SKM-1 (cell line): ENCODE data around the gene CRYBG3.

Source experiments
- DNase-seq: peaks from one replicate; lab custom pipeline; 2025; ENCODE audit not compliant: unreplicated experiment; lab: John Stamatoyannopoulos, UW

CRYBG3 gene

GRCh38 chr3:97835761-97836160, 13.9 kb downstream of the CRYBG3 start:
- no peak for DNase-seq

DNA sequence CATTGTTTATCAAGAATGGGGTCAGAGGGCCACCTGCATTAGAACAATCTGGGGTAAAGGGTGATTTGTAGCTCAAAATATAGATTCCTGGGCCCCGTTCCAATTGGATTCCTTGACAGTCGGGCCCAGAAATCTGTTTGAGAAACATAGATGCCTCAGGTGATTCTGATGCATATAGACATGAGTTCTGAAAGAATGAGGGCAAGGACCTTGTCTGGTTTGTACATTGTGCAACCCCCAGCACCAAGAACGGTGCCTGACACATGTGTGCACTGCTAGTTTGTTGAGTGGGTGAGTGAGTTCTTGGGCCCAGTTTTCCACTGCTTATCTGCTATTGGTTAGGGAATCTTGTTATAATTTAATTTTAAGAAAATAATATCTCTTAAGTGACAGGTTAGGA, 16.6 kb downstream of the CRYBG3 start:
- DNase-seq: no peak

GRCh38 chr3:97839944-97840343, 18.1 kb downstream of the CRYBG3 start:
- no peak for DNase-seq

DNA sequence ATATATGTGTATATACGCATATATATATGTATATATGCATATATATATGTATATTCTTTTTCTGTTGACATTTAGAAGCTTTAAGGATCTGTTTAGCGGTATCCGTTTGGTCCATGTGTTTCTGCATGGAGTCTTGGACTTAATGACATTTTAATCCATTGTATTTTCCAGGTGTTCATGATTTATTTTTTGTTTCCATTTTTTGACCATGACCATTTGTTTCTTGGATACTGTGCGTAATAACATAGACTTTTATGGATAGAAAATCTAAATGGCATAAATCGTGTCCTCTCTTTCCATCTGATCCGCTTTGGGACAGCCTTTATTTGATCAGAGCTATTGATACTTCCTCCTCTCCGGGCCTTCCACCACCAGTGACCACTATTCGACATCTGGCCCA, 19.5 kb downstream of the CRYBG3 start:
- DNase-seq: no peak

- no peak for DNase-seq
Observed at GRCh38 chr3:97841956-97842355, 20.1 kb downstream of the CRYBG3 start.

- DNase-seq: no peak
Observed at GRCh38 chr3:97848779-97849178, 27.0 kb downstream of the CRYBG3 start.

DNA sequence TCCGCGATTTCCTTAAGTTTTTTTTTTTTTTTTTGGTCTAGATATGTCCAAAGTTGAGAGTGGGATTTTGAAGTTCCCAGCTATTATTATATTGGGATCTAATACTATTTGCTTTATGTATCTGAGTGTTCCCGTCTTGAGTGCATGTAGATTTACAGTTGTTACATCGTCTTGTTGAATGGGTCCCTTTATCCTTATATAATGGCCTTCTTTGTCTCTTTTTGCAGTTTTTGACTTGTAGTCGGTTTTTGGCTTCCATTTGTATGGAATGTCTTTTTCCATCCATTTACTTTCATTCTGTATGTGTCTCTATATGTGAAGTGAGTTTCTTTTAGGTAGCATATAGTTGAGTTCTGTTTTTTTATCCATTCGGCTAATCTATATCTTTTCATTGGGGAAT, 35.6 kb downstream of the CRYBG3 start:
- DNase-seq: no peak

GRCh38 chr3:97860364-97860763, 38.6 kb downstream of the CRYBG3 start:
- DNase-seq: no peak

GRCh38 chr3:97862582-97862981, 40.8 kb downstream of the CRYBG3 start:
- DNase-seq: no peak

DNA sequence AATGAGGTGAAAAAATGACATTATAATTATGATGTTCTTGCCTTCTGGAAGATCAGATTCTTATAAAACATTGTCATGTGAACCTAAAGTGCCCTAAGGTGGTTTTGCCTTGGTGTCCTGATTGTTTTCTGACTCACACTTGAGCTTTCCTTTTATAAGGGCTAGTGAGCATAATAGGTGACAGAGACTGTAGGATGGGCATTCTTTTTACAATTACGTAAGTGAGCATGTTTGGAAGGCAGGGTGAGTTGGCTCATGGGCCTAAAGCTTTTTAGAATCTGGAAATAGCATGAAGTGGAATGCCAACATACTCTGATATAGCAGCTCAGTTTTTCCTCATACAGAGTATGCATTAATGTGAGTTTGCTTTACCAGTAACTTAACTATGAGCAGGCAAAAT, 41.2 kb downstream of the CRYBG3 start:
- DNase-seq: no peak

DNA sequence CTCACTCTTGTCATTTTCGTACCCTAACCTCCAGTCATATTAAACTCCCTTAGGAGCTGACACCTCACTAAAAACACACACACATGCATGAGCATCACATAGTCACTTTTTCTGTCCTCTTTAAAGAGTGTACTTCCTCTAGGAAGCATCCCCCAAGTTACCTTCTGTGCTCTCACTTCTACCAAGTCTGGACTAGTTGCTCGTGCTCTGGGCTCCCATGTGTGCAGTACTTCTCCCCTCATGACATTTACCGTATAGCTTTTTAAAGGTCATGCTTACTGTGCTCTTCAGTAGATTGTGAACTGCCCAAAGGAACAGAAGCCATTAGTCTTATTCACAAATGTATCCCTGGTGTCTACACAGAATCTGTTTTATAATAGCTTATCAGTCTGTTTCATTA, 42.0 kb downstream of the CRYBG3 start:
- DNase-seq: no peak

DNA sequence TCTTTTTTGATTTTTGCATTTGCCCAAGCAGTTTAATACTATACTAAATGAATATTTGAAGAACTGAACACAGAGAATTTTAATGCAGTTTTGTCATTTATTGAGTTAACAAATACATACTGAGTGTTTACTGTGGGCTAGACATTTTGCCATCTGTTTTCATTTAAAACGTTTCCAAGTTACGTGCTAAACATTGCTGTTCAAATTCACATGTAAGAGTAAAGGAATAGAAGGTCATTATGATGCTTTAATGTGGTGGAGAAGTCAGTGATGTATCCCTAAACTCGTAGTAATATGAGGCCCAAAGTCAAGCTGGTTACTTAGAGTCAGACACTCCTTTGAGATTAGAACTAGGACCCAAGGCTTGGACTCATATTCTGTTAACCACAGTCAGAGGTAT, 49.4 kb downstream of the CRYBG3 start:
- no peak for DNase-seq

DNA sequence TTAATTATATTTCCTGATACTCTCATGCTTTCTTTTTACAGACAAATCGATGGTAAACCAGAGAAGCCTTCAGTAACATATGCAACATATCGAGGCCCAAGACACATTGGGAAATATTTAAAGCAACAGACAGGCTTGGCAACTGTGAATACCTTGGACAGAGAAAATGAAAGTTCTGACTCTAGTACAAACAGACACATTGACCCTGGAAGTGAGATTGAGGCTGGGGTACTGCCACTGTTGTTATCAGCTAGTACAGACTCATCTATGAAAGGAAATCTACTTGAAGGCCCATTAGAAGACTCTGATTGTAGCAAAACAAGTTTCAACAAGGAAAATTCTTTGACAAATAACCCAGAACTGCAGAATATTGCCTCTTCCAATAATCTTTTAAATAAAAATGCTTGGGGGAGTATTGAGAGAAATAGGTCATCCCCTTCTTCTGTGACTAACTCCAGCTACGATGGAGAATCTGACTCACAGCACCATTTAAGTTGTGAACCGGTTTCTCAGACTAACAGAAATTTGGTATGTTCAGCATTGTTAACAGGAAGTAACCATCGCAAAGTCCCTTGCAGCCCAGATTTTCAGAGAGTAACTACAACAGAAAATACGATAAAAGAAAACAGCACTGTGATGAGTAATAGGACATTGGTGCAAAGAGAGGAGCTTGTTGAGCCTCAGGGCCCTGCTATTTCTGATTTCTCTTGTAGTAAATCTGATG, 50.2 kb downstream of the CRYBG3 start:
- DNase-seq: no peak

GRCh38 chr3:97872525-97873042, 50.8 kb downstream of the CRYBG3 start:
- DNase-seq: no peak

DNA sequence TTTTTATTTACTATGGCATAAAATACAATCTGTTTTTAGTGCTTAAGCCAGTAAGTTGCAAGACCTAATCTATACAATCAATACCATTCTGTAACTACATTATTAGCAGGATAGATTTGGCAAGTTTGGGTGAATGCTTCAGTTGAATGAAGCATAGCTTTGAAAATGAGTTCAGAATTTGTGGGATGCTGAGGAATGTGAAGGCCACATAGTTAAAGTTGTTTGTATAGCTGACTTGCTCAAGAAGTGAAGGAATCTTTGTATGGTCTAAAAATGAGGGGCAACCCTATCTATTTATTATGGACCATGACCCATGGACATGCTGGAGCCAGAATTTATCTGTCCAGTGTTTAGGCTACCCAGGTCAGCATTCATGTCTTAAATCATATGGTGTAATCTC, 58.5 kb downstream of the CRYBG3 start:
- DNase-seq: no peak

GRCh38 chr3:97882975-97883598, 61.3 kb downstream of the CRYBG3 start:
- DNase-seq: no peak

DNA sequence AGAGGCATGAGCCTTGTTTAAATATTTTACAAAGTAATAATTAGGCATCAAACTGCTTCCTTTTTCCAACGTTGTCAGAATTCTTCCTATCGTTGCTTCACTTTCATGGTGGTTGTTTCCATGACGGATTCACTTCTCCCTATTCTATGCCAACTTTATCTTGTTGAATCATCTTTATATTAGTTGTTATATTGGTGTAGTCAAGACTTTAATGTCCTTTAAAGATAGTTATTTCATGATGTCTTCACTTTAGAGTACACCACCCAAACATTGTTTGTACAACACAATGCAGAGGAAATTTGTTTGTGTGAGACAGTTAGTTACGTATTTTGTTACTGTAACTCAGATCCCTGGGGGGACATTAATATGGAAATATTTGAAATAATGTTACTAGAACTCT, 61.9 kb downstream of the CRYBG3 start:
- DNase-seq: no peak

GRCh38 chr3:97884586-97885123, 62.8 kb downstream of the CRYBG3 start:
- DNase-seq: no peak

DNA sequence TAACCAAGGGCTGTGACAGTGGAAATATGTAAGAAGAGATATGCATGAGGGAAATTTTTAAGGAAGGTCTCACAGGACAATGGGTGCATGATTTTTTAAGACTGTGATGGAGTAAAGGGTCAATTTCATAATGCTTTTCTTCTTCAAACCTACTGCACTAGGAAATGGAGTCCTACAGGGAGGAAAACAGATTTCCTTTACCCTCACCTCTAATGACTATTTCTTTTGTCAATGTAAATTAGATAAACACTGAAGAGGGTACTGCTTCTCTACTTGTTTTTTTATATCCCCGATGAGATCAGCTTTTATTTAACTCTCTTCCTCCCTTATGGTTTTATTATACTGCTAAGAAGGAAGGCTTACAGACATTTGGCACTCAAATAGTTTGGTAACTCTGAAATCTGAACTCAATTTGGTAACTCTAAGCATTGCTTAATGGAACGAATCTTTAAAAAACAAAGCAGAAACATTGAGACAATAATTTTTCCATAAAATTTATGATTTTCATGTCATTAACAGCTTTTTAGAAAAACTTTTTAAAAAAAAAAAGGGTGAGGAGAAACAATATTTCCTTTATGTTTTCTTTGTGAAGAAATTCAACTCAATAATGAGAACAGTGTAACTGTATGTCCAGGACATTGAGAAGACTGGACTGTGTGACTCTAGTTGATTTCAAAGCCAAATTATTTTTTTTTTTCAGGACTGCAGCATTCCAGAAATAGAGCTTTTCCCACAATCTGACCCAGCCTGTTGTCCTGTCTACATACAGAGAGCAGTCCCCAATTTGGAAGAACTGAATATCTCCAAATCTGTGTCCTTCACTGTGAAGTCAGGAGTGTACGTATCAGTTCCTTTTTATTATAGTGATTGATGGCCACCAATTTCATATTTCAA, 64.4 kb downstream of the CRYBG3 start:
- no peak for DNase-seq

DNA sequence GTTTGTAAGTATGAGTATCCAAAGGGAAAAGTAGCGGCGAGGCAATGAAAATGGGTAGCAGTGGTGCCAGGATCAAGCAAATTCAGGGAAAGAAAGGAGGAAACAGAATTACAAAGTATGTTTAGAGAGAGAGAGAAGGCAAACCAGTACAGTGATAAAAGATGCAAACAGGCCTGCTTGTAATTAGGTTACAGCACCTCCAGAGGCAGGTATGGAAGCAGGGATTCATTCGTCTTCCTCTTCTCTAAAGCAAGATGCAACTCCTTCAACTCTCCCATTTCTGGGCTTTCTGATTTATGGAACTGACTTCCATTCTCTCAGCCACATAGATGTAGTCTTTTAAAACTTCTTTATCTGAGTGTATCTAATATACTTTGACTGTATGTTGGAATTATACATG, 68.0 kb downstream of the CRYBG3 start:
- no peak for DNase-seq

GRCh38 chr3:97892852-97893251, 71.0 kb downstream of the CRYBG3 start:
- DNase-seq: no peak
